Urinary bladder (tissue), 4 donors: ENCODE data around the gene SMIM23. TPM values are rescaled to one million over a fixed set of nuclear protein-coding genes. Genes with fewer than 3 reads are reported as not detected.

Source experiments
- DNase-seq: peaks from one replicate; pipeline ENCODE4 v3.0.0-alpha.2; 2015; ENCODE audit errors: extremely low spot score
- H3K27ac ChIP-seq: one replicate; pipeline ENCODE4 v1.5.1; 2013; ENCODE audit warnings: low read depth, mild to moderate bottlenecking, moderate library complexity
- H3K36me3 ChIP-seq: one replicate; pipeline ENCODE4 v1.6.1; 2013; ENCODE audit warnings: mild to moderate bottlenecking, moderate library complexity; ENCODE audit not compliant: insufficient read depth
- H3K4me1 ChIP-seq: one replicate; pipeline ENCODE4 v1.6.1; 2013; ENCODE audit warnings: mild to moderate bottlenecking, moderate library complexity; ENCODE audit not compliant: insufficient read depth
- H3K4me3 ChIP-seq: one replicate; pipeline ENCODE4 v1.5.1; 2013; ENCODE audit warnings: low read depth, low read length
- WGBS: extraction: QIAGEN DNeasy Blood & Tissue Kit; methylation state at CpG from one replicate; pipeline ENCODE4 v1.1.7; 2013; 5-methylcytosine and 5-hydroxymethylcytosine counted together
- polyA plus RNA-seq: library from polyadenylated mRNA; stranded (reverse); fragments of 200-250 nt; gene quantifications from one replicate; pipeline ENCODE4 v1.2.3, GENCODE V29; 2013
- total RNA-seq: library from RNA; depleted of rRNA; stranded (reverse); fragments of >200 nt; gene quantifications from one replicate; pipeline ENCODE4 v1.2.3, GENCODE V29; 2014
- donor health status: healthy with polysubstance abuse.
- donor health status: healthy.

SMIM23 gene
- total and polyA plus RNA-seq, 2 donors = not detected

GRCh38 chr5:171810227-171810626 is 24.6 kb downstream of the SMIM23 start:
- 57% methylated on average over 11 of the region's 11 CpGs for WGBS
- Histone ChIP-seq H3K27ac (no peak overlapping the region), H3K4me3 (no peak overlapping the region), H3K4me1 (no peaks in the 10 kb centered on the region), H3K36me3 (no peaks in the 10 kb centered on the region)
- DNase-seq = no peak

GRCh38 chr5:171813270-171813669 is 27.7 kb downstream of the SMIM23 start:
- Histone ChIP-seq H3K4me3 (no peak overlapping the region), H3K27ac (no peak overlapping the region), H3K4me1 (no peaks in the 10 kb centered on the region), H3K36me3 (no peaks in the 10 kb centered on the region)
- 91% methylated on average over 4 of the region's 4 CpGs for WGBS
- no peak for DNase-seq

GRCh38 chr5:171813813-171814490 is 28.3 kb downstream of the SMIM23 start:
- WGBS = 81% methylated on average over 7 of the region's 7 CpGs
- no peak overlapping the region for H3K27ac ChIP-seq
- H3K4me1 ChIP-seq = no peaks in the 10 kb centered on the region
- no peak overlapping the region for H3K4me3 ChIP-seq
- H3K36me3 ChIP-seq = no peaks in the 10 kb centered on the region
- no peak for DNase-seq

- no peak overlapping the region for H3K27ac ChIP-seq
- no peaks in the 10 kb centered on the region for H3K4me1 ChIP-seq
- WGBS = 34% methylated on average over 1 of the region's 1 CpG
- H3K4me3 ChIP-seq = no peak overlapping the region
- no peaks in the 10 kb centered on the region for H3K36me3 ChIP-seq
- no peak for DNase-seq
Measured at GRCh38 chr5:171816666-171817065, 31.0 kb downstream of the SMIM23 start.

- Histone ChIP-seq H3K4me1 (no peaks in the 10 kb centered on the region), H3K27ac (no peak overlapping the region), H3K4me3 (no peak overlapping the region), H3K36me3 (no peaks in the 10 kb centered on the region)
- no peak for DNase-seq
- WGBS = 92% methylated on average over 11 of the region's 11 CpGs
Measured at GRCh38 chr5:171820561-171820960, 34.9 kb downstream of the SMIM23 start.

- Histone ChIP-seq H3K36me3 (no peaks in the 10 kb centered on the region), H3K4me1 (no peaks in the 10 kb centered on the region), H3K27ac (no peak overlapping the region), H3K4me3 (no peak overlapping the region)
- 85% methylated on average over 4 of the region's 4 CpGs for WGBS
- DNase-seq = no peak
Measured at GRCh38 chr5:171821286-171821685, 35.7 kb downstream of the SMIM23 start.

- Histone ChIP-seq H3K27ac (no peak overlapping the region), H3K4me3 (no peak overlapping the region), H3K4me1 (no peaks in the 10 kb centered on the region), H3K36me3 (no peaks in the 10 kb centered on the region)
- DNase-seq = no peak
- 70% methylated on average over 5 of the region's 5 CpGs for WGBS
Measured at GRCh38 chr5:171823269-171823668, 37.7 kb downstream of the SMIM23 start.

- 93% methylated on average over 3 of the region's 3 CpGs for WGBS
- no peaks in the 10 kb centered on the region for H3K4me1 ChIP-seq
- no peak for DNase-seq
Measured at GRCh38 chr5:171825051-171825450, 39.4 kb downstream of the SMIM23 start.

GRCh38 chr5:171826132-171826531 is 40.5 kb downstream of the SMIM23 start:
- WGBS = 67% methylated on average over 5 of the region's 5 CpGs
- Histone ChIP-seq H3K4me3 (no peak overlapping the region), H3K27ac (no peak overlapping the region), H3K36me3 (no peaks in the 10 kb centered on the region), H3K4me1 (no peaks in the 10 kb centered on the region)
- DNase-seq = no peak

More at GRCh38 chr5:171825051-171825450, 39.4 kb downstream of the SMIM23 start:
- no peak overlapping the region for H3K4me3 ChIP-seq
- no peak overlapping the region for H3K27ac ChIP-seq
- H3K36me3 ChIP-seq = no peaks in the 10 kb centered on the region

- no peaks in the 10 kb centered on the region for H3K36me3 ChIP-seq
- H3K27ac ChIP-seq = no peak overlapping the region
- no peak for DNase-seq
- H3K4me3 ChIP-seq = no peak overlapping the region
- WGBS = 98% methylated on average over 9 of the region's 9 CpGs
- H3K4me1 ChIP-seq = no peaks in the 10 kb centered on the region
Measured at GRCh38 chr5:171827162-171827561, 41.5 kb downstream of the SMIM23 start.

GRCh38 chr5:171830686-171831085 is 45.1 kb downstream of the SMIM23 start:
- WGBS = 93% methylated on average over 1 of the region's 1 CpG
- DNase-seq = no peak
- H3K4me3 ChIP-seq = no peak overlapping the region
- H3K27ac ChIP-seq = no peak overlapping the region
- H3K36me3 ChIP-seq = no peaks in the 10 kb centered on the region
- no peaks in the 10 kb centered on the region for H3K4me1 ChIP-seq

- Histone ChIP-seq H3K36me3 (no peaks in the 10 kb centered on the region), H3K4me3 (no peak overlapping the region), H3K4me1 (no peaks in the 10 kb centered on the region), H3K27ac (no peak overlapping the region)
- no peak for DNase-seq
- 35% methylated on average over 2 of the region's 2 CpGs for WGBS
Measured at GRCh38 chr5:171832775-171833174, 47.2 kb downstream of the SMIM23 start.

- WGBS = 90% methylated on average over 2 of the region's 2 CpGs
- Histone ChIP-seq H3K4me3 (no peak overlapping the region), H3K4me1 (no peaks in the 10 kb centered on the region), H3K27ac (no peak overlapping the region), H3K36me3 (no peaks in the 10 kb centered on the region)
- no peak for DNase-seq
Measured at GRCh38 chr5:171834461-171834860, 48.8 kb downstream of the SMIM23 start.

- WGBS = 83% methylated on average over 7 of the region's 7 CpGs
- H3K4me1 ChIP-seq = no peaks in the 10 kb centered on the region
- no peak overlapping the region for H3K27ac ChIP-seq
- H3K4me3 ChIP-seq = no peak overlapping the region
- no peak for DNase-seq
- no peaks in the 10 kb centered on the region for H3K36me3 ChIP-seq
Measured at GRCh38 chr5:171835066-171835465, 49.4 kb downstream of the SMIM23 start.

GRCh38 chr5:171837522-171837921 is 51.9 kb downstream of the SMIM23 start:
- Histone ChIP-seq H3K4me3 (no peak overlapping the region), H3K4me1 (no peaks in the 10 kb centered on the region), H3K27ac (no peak overlapping the region), H3K36me3 (no peaks in the 10 kb centered on the region)
- DNase-seq = no peak
